Activated CD4-positive, alpha-beta T cell treated with anti-CD3 and anti-CD28 coated beads for 4 hours (primary cell): ENCODE measurements around the gene CMTM8.

Source experiments
- DNase-seq, 2 donors: peaks; one replicate each; pipeline ENCODE4 v3.0.0-alpha.2; 2020

Gene CMTM8

GRCh38 chr3:32340611-32341365, 102.3 kb downstream of the CMTM8 start:
- no peak for DNase-seq

- DNase-seq: no peak
These were observed 109.1 kb downstream of the CMTM8 start for GRCh38 chr3:32347343-32348125.

GRCh38 chr3:32349184-32349583, 110.7 kb downstream of the CMTM8 start:
- no peak for DNase-seq

- no peak for DNase-seq
These were observed 114.1 kb downstream of the CMTM8 start for GRCh38 chr3:32352563-32352962.

- DNase-seq: no peak
These were observed 114.9 kb downstream of the CMTM8 start for GRCh38 chr3:32353351-32353750.

- DNase-seq: no peak
These were observed 115.9 kb downstream of the CMTM8 start for GRCh38 chr3:32354362-32354778.

- no peak for DNase-seq
These were observed 117.3 kb downstream of the CMTM8 start for GRCh38 chr3:32355751-32356291.

GRCh38 chr3:32359766-32360492, 121.4 kb downstream of the CMTM8 start:
- no peak for DNase-seq

GRCh38 chr3:32360493-32360827, 122.0 kb downstream of the CMTM8 start:
- DNase-seq: no peak

- DNase-seq: no peak
These were observed 128.3 kb downstream of the CMTM8 start for GRCh38 chr3:32366638-32367397.

- no peak for DNase-seq
These were observed 129.0 kb downstream of the CMTM8 start for GRCh38 chr3:32367442-32367841.

- no peak for DNase-seq
These were observed 133.2 kb downstream of the CMTM8 start for GRCh38 chr3:32371461-32372212.

GRCh38 chr3:32372213-32372490, 133.7 kb downstream of the CMTM8 start:
- no peak for DNase-seq

- no peak for DNase-seq
These were observed 134.8 kb downstream of the CMTM8 start for GRCh38 chr3:32373276-32373675.

- DNase-seq: no peak
These were observed 135.4 kb downstream of the CMTM8 start for GRCh38 chr3:32373844-32374243.

GRCh38 chr3:32374788-32375595, 136.5 kb downstream of the CMTM8 start:
- peak; percentile 68 to 85 for DNase-seq

- DNase-seq: no peak
These were observed 137.1 kb downstream of the CMTM8 start for GRCh38 chr3:32375596-32375930.

GRCh38 chr3:32376115-32376514, 137.6 kb downstream of the CMTM8 start:
- DNase-seq: no peak

- no peak for DNase-seq
These were observed 141.5 kb downstream of the CMTM8 start for GRCh38 chr3:32379831-32380500.

GRCh38 chr3:32381922-32382321, 143.4 kb downstream of the CMTM8 start:
- DNase-seq: no peak
